NCI-H1694 (cell line): ENCODE measurements around the gene PIKFYVE.
"Not testable (repeated sequence)": the region's sequence is repeated elsewhere in the genome, so short reads cannot be mapped to it uniquely, and the experiment has no call there.

Source experiments
- DNase-seq: peaks from one replicate; lab custom pipeline; 2025; lab: John Stamatoyannopoulos, UW

Gene PIKFYVE, protein sequence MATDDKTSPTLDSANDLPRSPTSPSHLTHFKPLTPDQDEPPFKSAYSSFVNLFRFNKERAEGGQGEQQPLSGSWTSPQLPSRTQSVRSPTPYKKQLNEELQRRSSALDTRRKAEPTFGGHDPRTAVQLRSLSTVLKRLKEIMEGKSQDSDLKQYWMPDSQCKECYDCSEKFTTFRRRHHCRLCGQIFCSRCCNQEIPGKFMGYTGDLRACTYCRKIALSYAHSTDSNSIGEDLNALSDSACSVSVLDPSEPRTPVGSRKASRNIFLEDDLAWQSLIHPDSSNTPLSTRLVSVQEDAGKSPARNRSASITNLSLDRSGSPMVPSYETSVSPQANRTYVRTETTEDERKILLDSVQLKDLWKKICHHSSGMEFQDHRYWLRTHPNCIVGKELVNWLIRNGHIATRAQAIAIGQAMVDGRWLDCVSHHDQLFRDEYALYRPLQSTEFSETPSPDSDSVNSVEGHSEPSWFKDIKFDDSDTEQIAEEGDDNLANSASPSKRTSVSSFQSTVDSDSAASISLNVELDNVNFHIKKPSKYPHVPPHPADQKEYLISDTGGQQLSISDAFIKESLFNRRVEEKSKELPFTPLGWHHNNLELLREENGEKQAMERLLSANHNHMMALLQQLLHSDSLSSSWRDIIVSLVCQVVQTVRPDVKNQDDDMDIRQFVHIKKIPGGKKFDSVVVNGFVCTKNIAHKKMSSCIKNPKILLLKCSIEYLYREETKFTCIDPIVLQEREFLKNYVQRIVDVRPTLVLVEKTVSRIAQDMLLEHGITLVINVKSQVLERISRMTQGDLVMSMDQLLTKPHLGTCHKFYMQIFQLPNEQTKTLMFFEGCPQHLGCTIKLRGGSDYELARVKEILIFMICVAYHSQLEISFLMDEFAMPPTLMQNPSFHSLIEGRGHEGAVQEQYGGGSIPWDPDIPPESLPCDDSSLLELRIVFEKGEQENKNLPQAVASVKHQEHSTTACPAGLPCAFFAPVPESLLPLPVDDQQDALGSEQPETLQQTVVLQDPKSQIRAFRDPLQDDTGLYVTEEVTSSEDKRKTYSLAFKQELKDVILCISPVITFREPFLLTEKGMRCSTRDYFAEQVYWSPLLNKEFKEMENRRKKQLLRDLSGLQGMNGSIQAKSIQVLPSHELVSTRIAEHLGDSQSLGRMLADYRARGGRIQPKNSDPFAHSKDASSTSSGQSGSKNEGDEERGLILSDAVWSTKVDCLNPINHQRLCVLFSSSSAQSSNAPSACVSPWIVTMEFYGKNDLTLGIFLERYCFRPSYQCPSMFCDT (N-terminal part only)

DNA sequence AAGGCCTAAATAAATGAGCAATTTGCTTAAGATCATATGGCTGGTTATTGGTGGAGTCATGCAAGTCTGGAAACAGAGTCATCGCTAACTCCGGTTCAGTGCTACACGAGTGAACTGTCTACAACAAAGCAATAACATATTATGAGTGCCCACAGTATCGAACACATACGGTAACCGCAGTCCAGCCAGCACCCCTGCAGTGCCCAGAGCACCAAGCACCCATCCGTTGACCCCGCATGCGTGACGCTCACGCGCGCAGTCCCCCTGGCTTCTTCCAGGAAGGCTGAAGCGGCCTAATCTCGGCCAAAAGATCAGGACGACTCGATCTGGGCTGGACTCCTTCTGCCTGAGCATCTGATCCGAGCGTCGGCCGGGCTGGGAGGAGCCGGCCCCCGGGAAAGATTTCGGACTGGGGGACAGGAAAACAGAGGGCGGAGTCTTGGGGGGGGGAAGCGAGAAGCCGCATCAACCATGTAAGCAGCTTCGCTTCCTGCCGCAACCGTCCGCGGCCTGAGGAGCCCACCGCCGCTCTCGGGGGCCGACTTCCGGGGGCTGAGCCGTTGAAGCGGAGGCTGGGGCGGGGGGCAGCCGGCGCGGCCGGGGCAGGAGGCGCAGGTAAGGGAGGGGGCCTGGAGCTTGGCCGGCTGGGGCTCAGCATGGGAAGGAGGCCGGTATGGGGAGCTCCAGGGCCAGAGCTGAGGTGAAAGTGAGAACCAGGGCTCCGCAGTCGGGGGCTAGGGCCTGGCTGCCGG lies at the start of gene PIKFYVE:
Gene PIKFYVE, plus strand, starts transcription at position 455 of the 752 bp plus-strand sequence. CDS start 5,265 bp downstream, outside the sequence.
- DNase-seq, result peak; percentile 96

DNA sequence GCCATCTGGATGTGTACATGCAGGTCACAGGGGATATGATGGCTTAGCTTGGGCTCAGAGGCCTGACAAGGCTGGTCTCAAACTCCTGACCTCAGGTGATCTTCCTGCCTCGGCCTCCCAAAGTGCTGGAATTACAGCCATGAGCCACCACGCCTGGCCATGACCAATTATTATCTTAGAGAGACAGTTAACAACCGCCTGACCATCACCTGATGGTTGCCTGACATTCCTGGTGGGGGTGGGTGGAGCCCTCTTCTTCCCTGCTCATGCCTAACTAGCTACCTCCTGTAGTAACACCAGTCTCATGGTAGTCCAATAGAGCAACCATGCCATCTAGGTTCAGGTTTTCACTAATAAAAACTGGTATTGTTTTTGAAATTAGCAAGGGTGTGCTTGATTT lies 44.2 kb upstream of the PIKFYVE start:
- DNase-seq, result not testable (repeated sequence)

DNA sequence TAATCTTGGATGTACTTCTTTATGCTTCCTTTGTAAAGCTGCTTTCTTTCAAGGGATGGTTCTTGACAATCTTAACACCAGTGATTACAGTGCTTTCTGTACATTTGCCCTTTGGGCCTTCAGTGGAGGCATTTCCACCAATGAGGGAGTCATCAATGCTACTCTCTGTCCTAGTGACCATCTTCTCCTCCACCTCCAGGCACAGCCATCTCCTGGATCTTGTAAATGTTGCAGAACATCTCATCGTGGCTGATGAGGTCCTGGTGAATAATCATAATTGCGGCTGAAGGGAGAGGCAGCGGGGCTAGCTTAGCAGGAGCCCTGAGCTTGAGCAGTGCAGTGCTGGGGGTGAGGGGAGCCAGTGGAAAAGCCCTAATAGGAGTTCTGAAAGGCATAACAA lies 43.7 kb upstream of the PIKFYVE start:
- DNase-seq, result no peak

DNA sequence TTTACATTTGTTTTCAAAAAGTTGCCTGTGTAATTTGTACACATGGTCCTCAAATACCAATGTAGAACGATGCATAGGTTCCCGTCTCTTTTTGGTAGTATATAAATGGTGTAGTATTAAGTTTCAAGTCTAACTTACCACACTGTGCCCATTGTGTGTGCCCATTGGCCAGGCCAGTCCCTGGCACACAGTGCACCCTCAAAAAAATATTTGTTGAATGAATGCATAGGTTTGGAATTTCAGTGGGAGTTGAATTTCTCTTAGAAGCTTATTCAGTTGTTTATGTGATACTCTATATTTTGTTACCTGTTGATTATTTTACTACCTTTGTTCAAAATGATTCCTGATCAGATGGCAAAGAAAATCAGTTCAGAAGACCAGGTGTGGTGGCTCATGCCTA lies 41.3 kb upstream of the PIKFYVE start:
- no peak for DNase-seq

DNA sequence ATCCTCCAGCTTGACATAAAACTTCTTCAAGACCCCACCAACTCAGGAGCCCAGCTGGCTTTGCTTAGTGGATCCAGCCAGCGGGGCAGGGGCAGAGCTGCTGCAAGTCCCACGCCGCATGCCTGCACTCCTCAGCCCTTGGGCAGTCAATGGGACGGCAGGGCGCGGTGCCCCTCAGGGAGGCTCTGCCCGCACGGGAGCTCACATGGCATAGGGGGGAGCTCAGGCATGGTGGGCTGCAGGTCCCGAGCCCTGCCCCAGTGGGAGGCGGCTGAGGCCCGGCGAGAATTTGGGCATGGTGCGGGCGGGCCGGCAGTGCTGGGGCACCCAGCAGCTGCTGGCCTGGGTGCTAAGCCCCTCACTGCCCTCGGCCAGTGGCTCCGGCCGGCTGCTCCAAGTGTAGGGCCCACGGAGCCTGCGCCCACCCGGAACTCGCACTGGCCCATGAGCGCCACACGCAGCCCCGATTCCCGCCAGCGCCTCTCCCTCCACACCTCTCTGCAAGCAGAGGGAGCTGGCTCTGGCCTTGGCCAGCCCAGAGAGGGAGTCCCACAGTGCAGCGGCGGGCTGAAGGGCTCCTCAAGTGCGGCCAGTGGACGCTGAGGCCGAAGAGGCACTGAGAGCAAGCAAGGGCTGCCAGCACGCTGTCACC lies 38.3 kb upstream of the PIKFYVE start:
- DNase-seq, result no peak

DNA sequence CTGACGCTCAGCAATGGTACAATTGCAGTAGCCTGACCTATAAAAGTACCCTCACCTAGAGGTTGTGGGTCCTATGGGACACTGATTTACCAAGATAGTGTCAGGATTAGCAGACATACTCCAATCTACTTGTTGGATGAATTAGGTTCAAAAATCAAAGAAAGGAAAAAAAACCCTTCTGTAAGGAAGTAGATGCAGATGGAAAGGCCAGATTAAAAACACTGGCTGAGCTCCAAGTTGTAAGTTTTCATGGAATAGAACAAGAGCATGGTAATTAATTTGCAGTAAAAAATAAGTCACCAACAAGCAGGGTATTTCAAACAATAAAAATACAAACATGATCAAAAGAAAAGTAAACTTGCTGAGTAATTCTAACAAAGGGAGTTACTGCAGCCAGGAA lies 37.6 kb upstream of the PIKFYVE start:
- DNase-seq, result no peak

DNA sequence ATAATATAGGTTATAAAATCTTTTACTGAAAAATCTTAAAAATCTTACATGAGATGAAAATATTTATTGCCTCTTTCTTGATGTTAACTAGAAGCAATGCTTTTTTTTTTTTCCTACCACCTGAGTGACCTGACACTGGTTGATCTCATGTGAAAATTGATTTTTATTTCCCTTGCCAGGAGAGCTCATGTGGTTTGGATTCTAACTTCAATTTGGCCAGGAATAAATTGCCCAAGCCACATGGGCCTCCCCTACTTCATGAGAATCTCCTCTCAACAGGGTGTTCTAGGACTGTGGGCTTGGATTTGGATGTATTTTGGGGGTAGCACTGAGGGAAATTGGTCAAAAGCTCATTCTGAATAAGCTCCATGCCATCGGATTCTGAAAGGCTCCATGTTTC lies 31.3 kb upstream of the PIKFYVE start:
- no peak for DNase-seq

DNA sequence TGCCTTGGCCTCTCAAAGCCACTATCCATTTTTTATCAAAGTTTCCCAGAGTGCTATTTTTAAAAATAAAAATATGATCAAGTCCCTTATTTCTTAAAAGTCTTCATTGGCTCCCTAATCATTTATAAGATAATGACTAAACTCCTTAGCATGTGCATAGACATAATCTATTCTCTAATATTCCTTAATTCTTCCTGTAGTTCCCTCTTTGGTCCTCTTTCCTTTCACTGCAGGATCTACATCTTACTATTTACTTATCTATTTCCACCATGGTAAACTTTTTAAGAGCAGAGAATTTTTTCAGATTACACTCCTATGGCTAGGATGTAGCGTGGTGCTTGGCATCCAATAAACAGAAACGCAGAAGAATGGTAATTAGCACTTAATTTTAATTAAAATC lies 30.2 kb upstream of the PIKFYVE start:
- no peak for DNase-seq

DNA sequence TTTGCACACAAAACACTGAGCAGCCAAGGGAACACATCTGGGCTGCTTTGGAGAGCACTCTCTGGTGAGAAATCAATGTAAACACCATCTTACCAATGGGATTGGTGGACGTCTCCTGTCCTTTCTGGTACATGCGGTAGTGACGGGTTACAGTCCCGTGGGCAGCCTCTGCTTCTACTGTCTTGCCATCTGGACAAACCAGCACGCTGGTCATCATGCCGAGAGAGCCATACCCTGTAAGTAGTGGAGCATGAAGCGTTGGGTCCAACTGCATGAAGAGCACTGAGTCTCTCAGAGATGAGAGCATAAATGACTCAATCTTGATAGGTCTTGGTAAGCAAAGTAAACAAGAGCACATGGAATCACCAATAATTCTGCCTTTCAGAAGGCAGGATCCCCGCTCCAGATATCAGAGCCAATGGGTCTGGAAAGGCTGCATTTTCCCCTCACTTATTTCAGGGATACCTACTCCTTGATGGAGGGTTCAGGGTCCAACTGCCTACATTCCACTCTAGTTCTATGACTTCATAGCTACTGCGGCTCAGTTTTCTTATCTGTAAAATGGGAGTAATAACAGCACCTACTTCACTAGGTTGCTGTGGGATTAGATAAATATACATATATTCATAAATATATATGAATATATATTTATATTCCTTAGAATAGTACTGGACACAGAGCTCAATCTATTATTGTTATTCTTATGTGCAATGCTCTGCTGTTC lies 26.1 kb upstream of the PIKFYVE start:
- DNase-seq, result no peak

DNA sequence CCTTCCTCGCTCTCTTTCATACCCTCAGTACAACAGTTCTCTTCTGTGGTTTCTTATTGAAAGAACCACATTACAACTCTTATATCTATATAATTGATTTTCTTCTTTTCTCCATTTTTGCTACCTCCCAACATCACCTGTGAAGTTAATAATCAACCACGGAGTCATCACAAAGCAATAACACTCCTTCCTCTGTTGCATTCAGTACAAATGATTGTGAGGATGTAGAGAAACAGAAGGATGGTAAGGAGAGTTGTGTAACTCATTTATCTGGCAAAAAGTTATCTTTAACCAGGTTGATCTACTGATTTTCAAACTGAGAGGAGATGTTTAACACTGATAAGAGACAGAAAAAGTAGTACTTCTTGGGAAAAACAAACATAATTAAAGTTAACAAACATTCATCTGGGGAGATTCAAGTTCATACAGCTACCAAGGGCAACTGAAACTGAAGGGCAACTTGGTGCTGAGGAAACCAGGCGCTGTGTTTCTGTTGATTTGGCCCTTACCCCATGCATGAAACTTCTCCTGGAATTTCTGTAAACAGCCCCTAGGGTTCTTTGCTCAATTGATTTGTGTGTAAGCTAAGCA lies 25.3 kb upstream of the PIKFYVE start:
- DNase-seq, result no peak

DNA sequence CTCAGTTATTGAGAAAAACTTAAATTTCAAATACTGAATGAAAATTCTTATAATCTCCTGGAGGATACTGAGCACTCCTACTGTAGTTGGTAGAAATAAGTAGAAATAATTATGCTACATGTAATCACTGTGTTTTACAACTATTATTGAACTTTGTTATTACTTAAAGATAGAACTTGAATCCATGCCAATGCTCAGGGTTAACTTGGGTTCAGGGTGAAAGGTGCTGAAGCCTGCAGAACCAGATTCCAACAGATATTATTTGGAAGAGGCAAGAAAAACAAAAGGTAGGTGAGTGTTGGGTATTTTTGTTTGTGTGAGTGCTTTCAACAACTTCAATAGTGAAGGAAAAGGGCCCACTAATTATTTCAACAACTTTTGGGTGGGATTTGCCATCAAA lies 21.6 kb upstream of the PIKFYVE start:
- no peak for DNase-seq

DNA sequence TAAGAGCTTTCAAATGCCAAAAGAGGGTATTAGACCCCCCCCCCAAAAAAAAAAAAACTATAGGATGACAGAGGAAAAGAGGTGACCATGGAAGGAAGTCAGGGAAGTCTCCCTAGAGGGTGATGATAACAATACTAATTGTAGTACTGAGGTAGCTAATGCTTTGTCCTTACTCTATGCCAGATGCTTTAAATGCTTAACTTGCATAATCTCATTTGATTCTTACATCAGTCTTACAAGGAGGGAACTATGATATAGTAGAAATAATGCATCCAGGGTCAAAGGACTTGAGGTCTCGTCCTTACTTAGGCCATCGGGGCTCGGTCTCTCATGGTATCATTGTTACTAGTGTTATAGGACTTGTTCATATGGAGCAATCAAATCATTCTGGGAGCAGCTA lies 20.3 kb upstream of the PIKFYVE start:
- DNase-seq, result no peak

DNA sequence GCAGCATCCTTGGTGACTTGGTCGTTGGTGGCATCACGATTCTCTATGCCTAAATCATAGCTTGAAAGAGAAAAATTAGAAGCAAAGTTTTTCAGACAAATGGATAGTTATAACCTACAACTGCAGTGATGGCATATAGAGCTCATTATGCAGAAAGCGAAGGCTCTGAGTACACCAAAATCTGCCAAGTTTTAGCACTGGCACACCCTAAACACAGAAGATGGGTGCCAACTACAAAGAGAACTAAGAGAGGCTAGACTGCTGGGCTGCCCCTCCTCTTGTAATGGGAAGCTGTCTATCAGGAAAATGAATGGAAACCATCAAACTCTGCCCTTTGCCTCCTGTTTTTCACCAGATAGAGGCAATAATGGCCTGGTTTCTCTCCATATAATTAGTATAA lies 17.5 kb upstream of the PIKFYVE start:
- no peak for DNase-seq

DNA sequence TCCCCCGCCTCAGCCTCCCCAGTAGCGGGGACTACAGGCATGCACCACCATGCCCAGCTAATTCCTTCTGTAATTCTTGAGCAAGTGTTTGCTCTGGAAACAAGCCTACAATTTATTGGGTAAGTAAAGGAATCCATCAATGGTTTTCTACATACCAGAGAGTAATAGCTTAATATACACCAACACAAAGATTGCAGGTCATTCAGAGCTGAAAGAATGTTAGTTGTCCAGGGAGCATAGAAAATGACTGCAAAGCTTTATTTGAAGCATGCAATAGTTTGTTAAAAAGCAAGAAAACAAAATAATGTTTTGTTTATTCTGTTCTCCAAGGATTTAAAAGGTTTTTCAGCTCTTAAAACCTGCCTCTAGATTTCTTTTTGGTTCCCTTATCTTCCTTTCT lies 16.8 kb upstream of the PIKFYVE start:
- no peak for DNase-seq

DNA sequence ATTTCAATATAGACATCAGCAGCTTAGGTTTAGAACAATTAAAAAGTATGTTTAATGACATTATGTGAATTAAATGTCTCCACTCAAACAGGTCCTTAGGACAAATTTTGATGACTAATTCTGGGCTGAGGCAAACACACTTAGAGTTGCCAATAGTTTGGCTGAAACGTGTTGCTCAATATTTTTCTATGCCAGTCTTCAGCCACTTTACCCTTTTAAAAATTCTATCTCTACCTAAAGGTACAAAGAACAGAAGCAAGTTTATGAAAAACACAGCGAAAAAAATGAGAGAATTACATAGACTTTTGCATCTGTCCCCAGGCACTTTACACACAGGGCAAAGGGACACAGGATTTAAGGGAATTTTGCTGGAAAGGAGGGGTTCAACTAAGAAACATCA lies 15.7 kb upstream of the PIKFYVE start:
- DNase-seq, result no peak

DNA sequence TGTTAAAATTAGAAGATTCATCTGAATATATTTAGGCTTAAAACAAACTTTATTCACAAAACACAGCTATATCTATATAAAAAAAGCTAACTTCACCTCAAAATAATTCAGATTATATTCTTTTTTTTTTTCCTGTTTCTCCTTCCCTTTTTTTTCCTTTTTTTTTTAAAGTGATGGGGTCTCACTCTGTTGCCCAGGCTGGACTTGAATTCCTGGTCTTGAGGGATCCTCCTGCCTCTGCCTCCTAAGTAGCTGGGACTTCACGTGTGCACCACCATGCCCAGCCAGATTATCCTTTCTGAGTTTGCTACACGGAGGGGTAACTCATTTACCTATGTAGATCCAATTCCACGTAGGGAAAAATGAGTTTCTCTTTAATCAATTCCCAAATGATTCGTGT lies 15.0 kb upstream of the PIKFYVE start:
- no peak for DNase-seq

DNA sequence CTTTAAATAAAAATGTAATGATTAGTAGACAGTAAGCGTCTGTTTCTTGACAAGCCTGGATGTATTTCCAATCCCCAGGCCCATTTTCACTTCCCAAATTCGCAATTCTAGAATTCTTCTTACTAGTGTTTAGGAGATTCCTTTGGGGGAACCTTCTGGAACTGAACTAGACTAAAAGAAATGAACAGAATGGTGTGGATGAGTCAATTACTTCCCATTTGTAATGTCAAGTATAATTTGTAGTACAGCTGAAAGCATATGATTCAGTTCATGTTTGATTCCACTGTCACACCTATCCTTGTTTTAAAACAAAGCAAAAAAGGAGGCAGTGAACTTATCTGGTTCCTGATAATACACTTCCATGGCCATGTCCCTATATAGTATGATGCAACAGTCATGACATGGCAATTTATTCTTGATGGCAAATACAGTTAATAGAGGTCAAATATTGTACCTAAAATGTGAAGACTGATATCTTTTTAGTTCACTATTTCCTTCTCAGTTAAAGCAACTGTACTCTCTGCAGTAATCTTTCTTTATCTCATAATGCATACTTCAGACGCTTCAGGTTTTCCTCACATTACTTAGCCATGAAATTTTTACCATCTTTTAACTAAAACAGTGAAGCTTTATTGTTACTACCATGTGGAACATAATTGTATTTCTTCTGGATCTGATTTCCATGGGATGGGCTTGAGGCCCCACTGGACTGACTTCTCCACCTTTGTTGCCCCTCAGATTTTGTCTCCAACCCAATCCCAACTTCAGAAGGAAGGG lies 13.2 kb upstream of the PIKFYVE start:
- no peak for DNase-seq

DNA sequence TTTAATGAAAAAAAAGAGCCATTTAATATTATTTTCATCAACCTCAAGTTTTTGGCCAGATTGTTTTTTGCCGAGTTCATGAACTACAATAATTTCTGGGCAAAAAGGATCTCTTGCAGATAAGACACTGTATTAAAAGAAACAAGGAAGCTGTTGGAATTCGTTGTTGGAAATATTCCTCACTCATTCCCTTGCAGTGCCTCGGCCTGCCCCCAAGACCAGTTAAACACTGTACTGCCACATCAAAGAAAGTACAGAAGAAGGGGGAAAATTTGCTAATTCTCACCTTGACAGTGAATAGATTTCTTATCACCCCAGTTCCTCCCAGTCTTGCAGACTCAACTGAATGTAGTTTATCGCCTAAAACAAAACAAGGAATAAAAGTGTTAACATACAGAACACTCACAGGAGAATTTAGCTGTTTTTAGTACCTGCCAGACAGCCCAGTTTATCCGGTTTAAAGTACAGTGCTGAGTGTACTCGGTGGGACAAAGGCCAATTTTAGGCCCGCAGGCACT lies 12.4 kb upstream of the PIKFYVE start:
- DNase-seq, result no peak
